K562 (cell line): ENCODE measurements around the gene DHCR24. TPM values are rescaled to one million over a fixed set of nuclear protein-coding genes. Genes with fewer than 3 reads are reported as not detected.

ENCODE experiments used
- EGR1 ChIP-seq: fragments of 450-650 bp; conservative IDR thresholded peaks from 2 replicates; pipeline ENCODE4 v1.6.1; 2017; ENCODE audit warnings: mild to moderate bottlenecking
- EHMT2 ChIP-seq: fragments of 450-650 bp; IDR thresholded peaks from 2 replicates; pipeline ENCODE4 v1.6.1; 2018; ENCODE audit warnings: antibody characterized with exemption
- FOXA3 ChIP-seq, 2 experiments: fragments of 450-650 bp in 1 of 2; sonication (generic) in 1 of 2; formaldehyde crosslinking; IDR thresholded peaks in 1 of 2; conservative IDR thresholded peaks in 1 of 2; 2 replicates each; pipeline versions ENCODE4 v1.4.0 to v1.8.0; 2020 to 2022; ENCODE audit warnings: mild to moderate bottlenecking in 2 of 2, missing genetic modification reagents in 1 of 2
- MGA ChIP-seq: fragments of 450-650 bp; IDR thresholded peaks from 2 replicates; pipeline ENCODE4 v1.6.1; 2016; ENCODE audit warnings: mild to moderate bottlenecking, moderate library complexity
- NR1H2 ChIP-seq: sonication (generic); formaldehyde crosslinking; IDR thresholded peaks from 2 replicates; pipeline ENCODE4 v1.4.0; 2020; ENCODE audit warnings: mild to moderate bottlenecking, missing genetic modification reagents
- PHF21A ChIP-seq: fragments of 450-650 bp; IDR thresholded peaks from 2 replicates; pipeline ENCODE4 v1.6.1; 2017; ENCODE audit warnings: low read depth, borderline replicate concordance
- RREB1 ChIP-seq: fragments of 250-450 bp; sonication (Bioruptor Pico); IDR thresholded peaks from 2 replicates; pipeline ENCODE4 v1.4.0; 2020
- SIN3B ChIP-seq: fragments of 450-650 bp; IDR thresholded peaks from 2 replicates; pipeline ENCODE4 v1.6.1; 2017; ENCODE audit warnings: low read depth, mild to moderate bottlenecking, moderate library complexity
- SPI1 ChIP-seq: IDR thresholded peaks from 2 replicates; pipeline ENCODE4 v1.6.1; 2011; ENCODE audit warnings: low read depth, low read length, control low read depth, borderline replicate concordance
- SREBF2 ChIP-seq: sonication (generic); formaldehyde crosslinking; IDR thresholded peaks from 2 replicates; pipeline ENCODE4 v1.4.0; 2020; ENCODE audit warnings: mild to moderate bottlenecking, missing genetic modification reagents
- TEAD2 ChIP-seq: fragments of 450-650 bp; IDR thresholded peaks from 2 replicates; pipeline ENCODE4 v1.6.1; 2016; ENCODE audit warnings: missing genetic modification characterization, control low read depth, missing compliant biosample characterization
- polyA plus RNA-seq, 8 experiments: library from polyadenylated mRNA; depleted of rRNA in 4 of 8; stranded (reverse) in 5 of 8; unstranded in 3 of 8; fragments of >200 nt; fragmentation: Nextera tagmentation in 2 of 8; fragmentation: Illumina TruSeq in 1 of 8; extraction: Ambion mirVana in 2 of 8; extraction: Trizol in 1 of 8; gene quantifications; 2 replicates each; pipeline versions ENCODE4 v1.2.1 to v1.2.3, GENCODE V29; 2011 to 2014; ENCODE audit warnings: inconsistent platforms in 1 of 8, missing spikeins in 1 of 8
- total RNA-seq, 7 experiments: library from RNA; depleted of rRNA in 6 of 7; stranded (reverse); fragments of >200 nt in 6 of 7; fragmentation: Illumina TruSeq in 2 of 7; extraction: Trizol in 2 of 7; gene quantifications; 2 replicates each; pipeline versions ENCODE4 v1.2.1 to v1.2.3, GENCODE V29; 2011 to 2021; ENCODE audit warnings: low replicate concordance in 1 of 7

The DHCR24 gene
- total and polyA plus RNA-seq, 9 of the 15 experiments (the other 6 are each of a cell fraction or from before 2014, with no cell fraction given): 23.4 to 161 (median 79.9) TPM

GRCh38 chr1:54861070-54861761 is 25.8 kb downstream of the DHCR24 start (continued):
- TF ChIP-seq MGA: peak; percentile 51; the same call in 1 of the 2 replicates
- TF ChIP-seq PHF21A: no peak
- TF ChIP-seq SPI1: peak; percentile 63; the same call in 1 of the 2 replicates
- TF ChIP-seq SIN3B: no peak
- peak; percentile 66 for TF ChIP-seq TEAD2
- no peak for TF ChIP-seq EGR1
- TF ChIP-seq SREBF2 (CRISPR knock-in tag): no peak
- no peak for TF ChIP-seq EHMT2
- no peak for TF ChIP-seq RREB1
- no peak for TF ChIP-seq NR1H2 (CRISPR knock-in tag)
- TF ChIP-seq FOXA3 (CRISPR knock-in tag; conservative IDR thresholded peaks at IDR 0.05 in 1 of 2, IDR thresholded peaks at IDR 0.05 in 1 of 2): peak in 1 of 2 experiments; percentile 38; a peak in 2 of 4 replicates
